Naive thymus-derived CD4-positive, alpha-beta T cell (primary cell): Measurements from ENCODE around the gene USH2A. TPM values are rescaled to one million over a fixed set of nuclear protein-coding genes. Genes with fewer than 3 reads are reported as not detected.

Experiments used
- ATAC-seq: fragments of 150-1000 bp; cut with Tn5 transposase; 2 replicates; pipeline ENCODE4 v1.10.0; 2021; ENCODE audit warnings: mild to moderate bottlenecking, moderate library complexity
- CTCF ChIA-PET: fragments of 350-600 bp; sonication (Branson Sonifier 250); formaldehyde crosslinking; loops from one replicate; lab custom pipeline; 2021; ENCODE audit warnings: antibody characterized with exemption; lab: Charles Lee
- POLR2A ChIA-PET: fragments of 350-600 bp; sonication (Branson Sonifier 250); formaldehyde crosslinking; loops from one replicate; lab custom pipeline; 2021; ENCODE audit warnings: antibody characterized with exemption, inconsistent platforms; lab: Charles Lee
- DNase-seq, 9 donors: peaks; one replicate each; pipeline versions ENCODE4 v3.0.0 to v3.0.0-alpha.2; 2020 to 2022; ENCODE audit warnings: mixed read lengths in 1 of 9
- H3K27ac ChIP-seq: one replicate; pipeline ENCODE4 v1.7.0; 2013; ENCODE audit warnings: mild to moderate bottlenecking, low read depth, low read length, moderate library complexity
- H3K27me3 ChIP-seq, 2 donors: one replicate each; pipeline ENCODE4 v1.7.0; 2013; ENCODE audit warnings: low read length in 2 of 2, mild to moderate bottlenecking in 2 of 2, moderate library complexity in 2 of 2; ENCODE audit not compliant: control insufficient read depth in 2 of 2, insufficient read depth in 2 of 2
- H3K36me3 ChIP-seq, 3 experiments: 1 replicate in 2 of 3; 2 replicates in 1 of 3; pipeline ENCODE4 v1.7.0; 2013; ENCODE audit warnings: low read length in 3 of 3, mild to moderate bottlenecking in 3 of 3, moderate library complexity in 1 of 3; ENCODE audit not compliant: insufficient read depth in 3 of 3, control insufficient read depth in 2 of 3
- H3K4me1 ChIP-seq, 2 donors: one replicate each; pipeline ENCODE4 v1.7.0; 2013; ENCODE audit warnings: low read length in 2 of 2, mild to moderate bottlenecking in 2 of 2, moderate library complexity in 1 of 2; ENCODE audit not compliant: control insufficient read depth in 2 of 2, insufficient read depth in 2 of 2
- H3K4me3 ChIP-seq: 2 replicates; pipeline ENCODE4 v1.7.0; 2013; ENCODE audit warnings: mild to moderate bottlenecking, low read length
- H3K9me3 ChIP-seq, 3 experiments: 1 replicate in 2 of 3; 2 replicates in 1 of 3; pipeline ENCODE4 v1.7.0; 2013; ENCODE audit warnings: low read length in 3 of 3; ENCODE audit not compliant: control insufficient read depth in 2 of 3
- H3K27ac Mint-ChIP-seq, 9 donors: one replicate each; pipeline ENCODE4 v1.8.0; 2020 to 2022; ENCODE audit warnings: mixed read lengths in 9 of 9, mild to moderate bottlenecking in 8 of 9, moderate library complexity in 5 of 9, inconsistent platforms in 2 of 9
- H3K27me3 Mint-ChIP-seq, 5 donors: one replicate each; pipeline ENCODE4 v1.8.0; 2021 to 2022; ENCODE audit warnings: mixed read lengths in 5 of 5, mild to moderate bottlenecking in 1 of 5
- H3K36me3 Mint-ChIP-seq, 5 donors: one replicate each; pipeline ENCODE4 v1.8.0; 2020 to 2022; ENCODE audit warnings: mixed read lengths in 5 of 5, mild to moderate bottlenecking in 3 of 5, inconsistent platforms in 1 of 5
- H3K4me1 Mint-ChIP-seq, 7 donors: one replicate each; pipeline ENCODE4 v1.8.0; 2020 to 2022; ENCODE audit warnings: mixed read lengths in 7 of 7, mild to moderate bottlenecking in 3 of 7, inconsistent platforms in 1 of 7
- H3K4me3 Mint-ChIP-seq, 10 donors: one replicate each; pipeline ENCODE4 v1.8.0; 2020 to 2022; ENCODE audit warnings: mild to moderate bottlenecking in 10 of 10, mixed read lengths in 10 of 10, moderate library complexity in 6 of 10, inconsistent platforms in 2 of 10
- H3K9me3 Mint-ChIP-seq, 11 donors: one replicate each; pipeline ENCODE4 v1.8.0; 2020 to 2022; ENCODE audit warnings: mixed read lengths in 11 of 11, mild to moderate bottlenecking in 4 of 11, inconsistent platforms in 1 of 11, moderate library complexity in 1 of 11
- intact Hi-C, 2 donors: fragments of 100-400 bp; cut with micrococcal nuclease; formaldehyde crosslinking; loops; one replicate each; pipeline ENCODE4 v1.15.1; 2023
- polyA plus RNA-seq, 2 donors: library from polyadenylated mRNA; unstranded; fragments of 300-500 nt; fragmentation: Illumina TruSeq; gene quantifications; one replicate each; pipeline ENCODE4 v1.2.3, GENCODE V29; 2021
- total RNA-seq, 6 experiments: library from RNA in 5 of 6; stranded (reverse) in 5 of 6; gene quantifications; 1 replicate in 5 of 6; 2 replicates in 1 of 6; pipeline ENCODE4 v1.2.3 and lab custom pipeline; 2021 to 2026

Gene USH2A
- total and polyA plus RNA-seq, 7 experiments from 2014 or later = not detected

DNA sequence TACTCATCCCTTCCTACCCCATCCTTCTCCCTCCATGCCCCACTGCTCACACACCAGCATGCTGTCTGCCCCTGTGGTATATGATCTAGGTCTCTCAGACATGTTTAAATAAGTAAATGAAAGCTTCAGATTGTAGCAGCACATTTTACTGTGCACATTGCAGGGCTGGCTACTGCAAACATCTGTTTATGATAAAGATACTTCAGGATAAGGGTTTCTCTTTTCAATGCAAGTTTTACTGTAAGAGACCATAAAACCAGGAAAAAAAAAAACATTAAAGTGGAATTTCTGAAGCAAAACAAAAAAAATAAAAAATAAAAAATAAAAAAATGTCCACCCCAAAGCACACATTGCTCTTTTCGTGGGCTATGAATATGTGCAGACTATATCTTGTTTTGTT is 184.4 kb downstream of the USH2A start:
- no peaks in the 10 kb centered on the region for H3K36me3 ChIP-seq
- Mint-ChIP-seq H3K9me3 (peaks cover 0 to 8% (median under 1%) of the 10 kb centered on the region in 11 donors), H3K4me1 (no peaks in the 10 kb centered on the region), H3K27me3 (no peaks in the 10 kb centered on the region), H3K36me3 (no peaks in the 10 kb centered on the region), H3K4me3 (no peak overlapping the region), H3K27ac (no peak overlapping the region)
- ATAC-seq (no peak), DNase-seq (no peak)
- ChIA-PET POLR2A (no interaction called here), CTCF (no interaction called here)
- no peaks in the 10 kb centered on the region for H3K27me3 ChIP-seq
- H3K27ac ChIP-seq = no peak overlapping the region
- H3K4me1 ChIP-seq = no peaks in the 10 kb centered on the region
- H3K9me3 ChIP-seq = no peaks in the 10 kb centered on the region
- intact Hi-C loops = no loop called here
- H3K4me3 ChIP-seq = no peak overlapping the region

DNA sequence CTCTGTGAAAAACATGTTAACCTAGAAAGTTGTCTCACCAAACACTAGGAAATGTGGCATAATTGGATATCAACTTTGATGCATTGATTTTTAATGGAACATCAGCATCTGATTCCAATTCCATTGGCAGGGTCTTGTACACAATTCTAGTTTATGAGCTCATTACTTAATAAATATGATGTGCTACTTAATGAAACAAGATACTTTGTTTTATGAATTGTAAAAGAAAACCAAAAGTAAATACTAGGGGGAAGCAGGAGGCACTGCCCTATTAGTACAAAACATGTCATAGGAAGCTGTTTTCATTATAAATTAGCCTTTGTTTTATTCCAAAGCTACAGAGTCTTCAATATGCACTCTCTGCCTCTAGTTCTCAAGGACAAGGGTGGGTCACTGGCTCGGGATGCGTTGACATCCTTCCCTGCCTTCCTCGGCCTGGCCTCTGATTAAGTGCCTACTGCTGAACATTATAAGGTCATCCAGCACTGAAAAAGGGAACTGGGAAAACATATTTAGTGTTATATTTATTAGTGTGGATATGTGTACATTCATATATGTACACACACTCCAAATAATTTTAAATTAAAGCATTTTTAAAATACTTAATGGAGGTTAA is 185.2 kb downstream of the USH2A start:
- Mint-ChIP-seq H3K27me3 (no peaks in the 10 kb centered on the region), H3K36me3 (no peaks in the 10 kb centered on the region), H3K4me1 (no peaks in the 10 kb centered on the region), H3K4me3 (no peak overlapping the region), H3K27ac (no peak overlapping the region), H3K9me3 (peaks cover 0 to 7% (median 0%) of the 10 kb centered on the region in 11 donors)
- intact Hi-C loops = no loop called here
- DNase-seq = no peak
- Histone ChIP-seq H3K9me3 (no peaks in the 10 kb centered on the region), H3K4me1 (no peaks in the 10 kb centered on the region), H3K27me3 (no peaks in the 10 kb centered on the region), H3K4me3 (no peak overlapping the region), H3K36me3 (no peaks in the 10 kb centered on the region), H3K27ac (no peak overlapping the region)
- CTCF ChIA-PET = no interaction called here
- no peak for ATAC-seq
- POLR2A ChIA-PET = no interaction called here

DNA sequence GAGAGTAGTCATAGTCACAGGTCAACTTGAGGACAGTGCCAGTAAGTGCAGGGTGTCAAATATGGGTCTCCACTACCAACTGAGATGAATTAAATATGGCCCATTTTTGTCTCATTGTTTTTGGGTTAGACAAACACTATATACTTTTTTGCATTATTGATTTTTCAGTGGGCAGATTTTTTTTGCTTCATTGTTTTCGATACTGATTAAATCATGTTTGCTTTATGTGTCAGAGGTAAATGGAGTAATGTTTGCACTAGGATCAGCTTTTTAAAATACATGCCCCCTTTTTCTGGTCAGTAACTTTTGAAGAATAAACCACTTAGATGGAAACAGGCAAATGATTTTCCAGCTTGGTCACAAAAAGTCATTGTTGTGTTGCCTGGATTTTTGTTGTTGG is 199.0 kb downstream of the USH2A start:
- POLR2A ChIA-PET = no interaction called here
- ATAC-seq (no peak), DNase-seq (no peak)
- no peak overlapping the region for H3K27ac ChIP-seq
- no peak overlapping the region for H3K4me3 Mint-ChIP-seq
- H3K9me3 Mint-ChIP-seq = peaks cover 0 to 23% (median 8%) of the 10 kb centered on the region in 11 donors
- intact Hi-C loops = no loop called here
- CTCF ChIA-PET = no interaction called here
- H3K36me3 ChIP-seq = no peaks in the 10 kb centered on the region
- H3K27ac Mint-ChIP-seq = no peak overlapping the region
- peaks cover 0 to 9% (median 4%) of the 10 kb centered on the region in 7 donors for H3K4me1 Mint-ChIP-seq
- no peaks in the 10 kb centered on the region for H3K36me3 Mint-ChIP-seq
- H3K27me3 ChIP-seq = no peaks in the 10 kb centered on the region
- no peaks in the 10 kb centered on the region for H3K9me3 ChIP-seq
- no peak overlapping the region for H3K4me3 ChIP-seq
- no peaks in the 10 kb centered on the region for H3K27me3 Mint-ChIP-seq
- H3K4me1 ChIP-seq = no peaks in the 10 kb centered on the region

DNA sequence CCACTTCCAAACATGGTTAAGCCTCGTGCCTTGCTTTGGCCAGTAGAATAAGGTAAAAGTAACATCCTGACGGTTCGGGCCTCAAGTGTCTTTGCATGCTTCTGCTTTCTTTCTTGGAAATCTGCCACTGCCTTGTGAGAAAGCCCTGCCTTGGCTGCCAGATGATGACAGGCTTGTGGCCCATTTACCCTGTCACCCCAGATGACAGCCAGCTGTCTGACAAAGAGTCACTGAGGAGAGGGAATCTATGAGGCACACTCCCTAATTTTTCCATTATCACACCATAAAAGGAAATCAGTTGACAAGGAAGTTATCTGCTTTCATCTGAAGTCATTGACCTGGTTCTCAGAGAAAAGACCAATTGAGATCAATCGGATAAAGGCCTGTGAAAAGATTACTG is 199.8 kb downstream of the USH2A start:
- peaks cover 0 to 9% (median 4%) of the 10 kb centered on the region in 7 donors for H3K4me1 Mint-ChIP-seq
- intact Hi-C loops = no loop called here
- no peaks in the 10 kb centered on the region for H3K27me3 Mint-ChIP-seq
- ChIA-PET POLR2A (no interaction called here), CTCF (no interaction called here)
- no peaks in the 10 kb centered on the region for H3K36me3 Mint-ChIP-seq
- ATAC-seq (no peak), DNase-seq (no peak)
- no peak overlapping the region for H3K27ac Mint-ChIP-seq
- no peak overlapping the region for H3K4me3 ChIP-seq
- H3K27ac ChIP-seq = no peak overlapping the region
- H3K4me1 ChIP-seq = no peaks in the 10 kb centered on the region
- no peaks in the 10 kb centered on the region for H3K27me3 ChIP-seq
- no peak overlapping the region for H3K4me3 Mint-ChIP-seq
- H3K9me3 ChIP-seq = no peaks in the 10 kb centered on the region
- no peaks in the 10 kb centered on the region for H3K36me3 ChIP-seq
- H3K9me3 Mint-ChIP-seq = peaks cover 0 to 23% (median 8%) of the 10 kb centered on the region in 11 donors

DNA sequence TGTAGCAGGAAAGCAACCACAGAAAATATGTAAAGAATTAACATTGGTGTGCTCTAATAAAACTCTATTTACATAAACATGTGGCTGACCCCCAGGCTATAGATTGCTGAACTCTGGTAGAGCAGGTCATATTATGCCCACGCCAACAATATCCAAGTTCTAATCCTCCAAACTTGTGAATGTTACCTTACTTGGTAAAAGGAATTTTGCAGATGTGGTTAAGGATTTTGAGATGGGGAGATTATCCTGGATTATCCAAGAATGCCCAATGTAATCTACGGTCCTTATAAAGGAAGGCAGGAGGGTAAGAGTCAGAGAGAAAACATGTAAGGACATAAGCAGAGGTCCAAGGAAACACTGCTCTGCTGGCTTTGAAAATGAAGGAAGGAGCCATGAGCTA is 201.0 kb downstream of the USH2A start:
- Mint-ChIP-seq H3K9me3 (peaks cover 0 to 14% (median 3%) of the 10 kb centered on the region in 11 donors), H3K4me3 (no peak overlapping the region), H3K27ac (no peak overlapping the region), H3K4me1 (peaks cover 0 to 9% (median 4%) of the 10 kb centered on the region in 7 donors), H3K27me3 (no peaks in the 10 kb centered on the region), H3K36me3 (no peaks in the 10 kb centered on the region)
- ATAC-seq (no peak), DNase-seq (no peak)
- no peaks in the 10 kb centered on the region for H3K9me3 ChIP-seq
- no peak overlapping the region for H3K27ac ChIP-seq
- ChIA-PET POLR2A (no interaction called here), CTCF (no interaction called here)
- intact Hi-C loops = no loop called here
- no peaks in the 10 kb centered on the region for H3K27me3 ChIP-seq
- no peaks in the 10 kb centered on the region for H3K36me3 ChIP-seq
- no peaks in the 10 kb centered on the region for H3K4me1 ChIP-seq
- no peak overlapping the region for H3K4me3 ChIP-seq

DNA sequence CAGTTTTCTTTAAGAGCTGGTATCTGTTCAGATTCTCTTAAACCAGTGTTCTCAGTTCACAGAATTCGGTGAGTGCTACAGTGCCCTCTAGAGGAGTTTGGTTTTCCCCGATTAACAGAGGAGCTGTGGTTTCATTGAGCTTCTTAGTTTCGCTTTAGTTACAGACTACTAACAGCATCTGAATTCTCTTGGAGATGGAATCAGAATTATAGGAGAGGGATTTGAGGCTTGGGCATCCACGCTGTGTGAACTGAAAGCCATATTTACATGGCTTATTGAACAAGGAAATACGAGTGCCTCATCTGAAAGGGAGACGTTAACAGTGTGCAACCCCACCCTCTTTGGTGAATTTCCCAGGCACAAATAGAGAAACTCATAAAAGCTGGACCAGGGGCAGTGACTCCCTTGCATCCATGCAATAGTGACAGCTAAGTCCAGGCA is 202.0 kb downstream of the USH2A start:
- CTCF ChIA-PET = no interaction called here
- intact Hi-C loops = no loop called here
- ATAC-seq = peak; percentile 51
- H3K27me3 ChIP-seq = no peaks in the 10 kb centered on the region
- Mint-ChIP-seq H3K4me3 (peak overlapping the region in 9 of 10 donors; percentile 58 to 85 (median 73)), H3K9me3 (peaks cover 0 to 8% (median 1%) of the 10 kb centered on the region in 11 donors), H3K27me3 (no peaks in the 10 kb centered on the region), H3K27ac (peak overlapping the region in 1 of 9 donors; percentile 38), H3K36me3 (no peaks in the 10 kb centered on the region), H3K4me1 (peaks cover 0 to 9% (median 4%) of the 10 kb centered on the region in 7 donors)
- H3K9me3 ChIP-seq = no peaks in the 10 kb centered on the region
- POLR2A ChIA-PET = no interaction called here
- H3K4me3 ChIP-seq = no peak overlapping the region
- no peaks in the 10 kb centered on the region for H3K36me3 ChIP-seq
- no peaks in the 10 kb centered on the region for H3K4me1 ChIP-seq
- DNase-seq = no peak
- H3K27ac ChIP-seq = no peak overlapping the region

DNA sequence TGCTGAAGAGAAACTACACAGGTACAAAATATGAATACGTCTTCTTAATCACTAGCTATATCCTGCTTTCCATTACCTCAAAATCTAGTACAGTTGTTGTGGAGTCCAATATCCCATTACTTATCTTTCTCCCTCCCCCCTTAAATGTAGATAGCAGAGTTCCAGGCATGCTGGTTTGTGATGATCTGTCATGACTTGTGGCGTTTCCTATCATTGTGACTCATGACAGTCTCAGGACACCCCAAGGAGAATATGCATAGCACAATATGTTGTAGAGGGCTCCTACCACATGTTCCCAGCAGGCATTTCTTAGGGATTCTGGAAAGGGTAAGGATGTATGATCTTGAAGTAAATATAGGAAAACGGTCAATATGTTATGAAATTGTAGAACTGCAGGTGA is 206.9 kb downstream of the USH2A start:
- Histone ChIP-seq H3K4me1 (no peaks in the 10 kb centered on the region), H3K27ac (no peak overlapping the region), H3K4me3 (no peak overlapping the region), H3K36me3 (no peaks in the 10 kb centered on the region), H3K27me3 (no peaks in the 10 kb centered on the region), H3K9me3 (no peaks in the 10 kb centered on the region)
- ChIA-PET POLR2A (no interaction called here), CTCF (no interaction called here)
- H3K27me3 Mint-ChIP-seq = no peaks in the 10 kb centered on the region
- H3K4me3 Mint-ChIP-seq = no peak overlapping the region
- no peak for DNase-seq
- no peak for ATAC-seq
- H3K27ac Mint-ChIP-seq = no peak overlapping the region
- H3K4me1 Mint-ChIP-seq = peaks cover 0 to 7% (median 2%) of the 10 kb centered on the region in 7 donors
- intact Hi-C loops = no loop called here
- no peaks in the 10 kb centered on the region for H3K36me3 Mint-ChIP-seq
- H3K9me3 Mint-ChIP-seq = peaks cover 0 to 5% (median 1%) of the 10 kb centered on the region in 11 donors
